ENCODE measurements around the gene U2AF1L4.
A peak's percentile ranks its signal among the peaks of the same experiment; 100 is the strongest.

Gene U2AF1L4

DNA sequence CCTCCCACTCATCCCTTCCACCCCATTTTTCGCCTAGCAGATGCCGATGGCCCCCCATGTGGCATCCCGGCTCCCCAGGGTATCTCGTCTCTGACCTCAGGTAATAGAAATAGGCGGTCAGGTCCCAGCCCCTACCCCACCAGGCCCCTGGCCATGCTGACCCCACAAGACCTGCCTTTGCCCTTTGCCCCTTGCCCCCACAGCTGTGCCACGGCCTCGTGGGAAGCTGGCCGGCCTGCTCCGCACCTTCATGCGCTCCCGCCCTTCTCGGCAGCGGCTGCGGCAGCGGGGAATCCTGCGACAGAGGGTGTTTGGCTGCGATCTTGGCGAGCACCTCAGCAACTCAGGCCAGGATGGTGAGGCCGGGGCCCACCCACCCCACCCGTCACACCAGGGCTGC, 35.5 kb upstream of the U2AF1L4 start:
- TF ChIP-seq, protein P1, sequence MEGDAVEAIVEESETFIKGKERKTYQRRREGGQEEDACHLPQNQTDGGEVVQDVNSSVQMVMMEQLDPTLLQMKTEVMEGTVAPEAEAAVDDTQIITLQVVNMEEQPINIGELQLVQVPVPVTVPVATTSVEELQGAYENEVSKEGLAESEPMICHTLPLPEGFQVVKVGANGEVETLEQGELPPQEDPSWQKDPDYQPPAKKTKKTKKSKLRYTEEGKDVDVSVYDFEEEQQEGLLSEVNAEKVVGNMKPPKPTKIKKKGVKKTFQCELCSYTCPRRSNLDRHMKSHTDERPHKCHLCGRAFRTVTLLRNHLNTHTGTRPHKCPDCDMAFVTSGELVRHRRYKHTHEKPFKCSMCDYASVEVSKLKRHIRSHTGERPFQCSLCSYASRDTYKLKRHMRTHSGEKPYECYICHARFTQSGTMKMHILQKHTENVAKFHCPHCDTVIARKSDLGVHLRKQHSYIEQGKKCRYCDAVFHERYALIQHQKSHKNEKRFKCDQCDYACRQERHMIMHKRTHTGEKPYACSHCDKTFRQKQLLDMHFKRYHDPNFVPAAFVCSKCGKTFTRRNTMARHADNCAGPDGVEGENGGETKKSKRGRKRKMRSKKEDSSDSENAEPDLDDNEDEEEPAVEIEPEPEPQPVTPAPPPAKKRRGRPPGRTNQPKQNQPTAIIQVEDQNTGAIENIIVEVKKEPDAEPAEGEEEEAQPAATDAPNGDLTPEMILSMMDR (IDR thresholded peaks at IDR 0.05; ENCODE audit: poor library complexity, severe bottlenecking) = no peak
- Histone ChIP-seq H3K27ac (ENCODE audit: poor library complexity, severe bottlenecking) (no peak overlapping the region), H3K9me3 (ENCODE audit: severe bottlenecking) (no peaks in the 10 kb centered on the region), H3K4me3 (ENCODE audit: severe bottlenecking) (no peak overlapping the region), H3K4me1 (ENCODE audit: insufficient read depth, poor library complexity, severe bottlenecking) (no peaks in the 10 kb centered on the region), H3K36me3 (ENCODE audit: low read depth) (no peaks in the 10 kb centered on the region), H3K27me3 (ENCODE audit: insufficient read depth, poor library complexity, severe bottlenecking) (no peaks in the 10 kb centered on the region)
- DNase-seq (ENCODE audit: low spot score) (no peak), ATAC-seq (ENCODE audit: low read depth) (no peak)

DNA sequence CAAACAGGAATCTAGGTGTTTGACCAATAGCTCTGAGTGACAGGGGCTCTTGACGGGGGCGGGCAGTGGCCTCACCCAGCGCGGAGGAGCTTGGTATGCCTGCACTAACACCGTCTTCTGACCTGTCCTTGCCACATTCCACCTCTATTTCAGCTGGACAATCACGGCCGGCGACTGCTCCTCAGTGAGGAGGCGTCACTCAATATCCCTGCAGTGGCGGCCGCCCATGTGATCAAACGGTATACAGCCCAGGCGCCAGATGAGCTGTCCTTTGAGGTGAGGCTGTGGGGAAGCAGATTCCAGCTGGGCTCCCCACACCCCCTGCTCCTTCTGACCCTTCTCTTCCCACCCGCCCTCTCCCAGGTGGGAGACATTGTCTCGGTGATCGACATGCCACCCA, 34.8 kb upstream of the U2AF1L4 start:
- Histone ChIP-seq H3K27ac (ENCODE audit: poor library complexity, severe bottlenecking) (no peak overlapping the region), H3K4me1 (ENCODE audit: insufficient read depth, poor library complexity, severe bottlenecking) (no peaks in the 10 kb centered on the region), H3K36me3 (ENCODE audit: low read depth) (no peaks in the 10 kb centered on the region), H3K4me3 (ENCODE audit: severe bottlenecking) (no peak overlapping the region), H3K27me3 (ENCODE audit: insufficient read depth, poor library complexity, severe bottlenecking) (no peaks in the 10 kb centered on the region), H3K9me3 (ENCODE audit: severe bottlenecking) (no peaks in the 10 kb centered on the region)
- no peak for DNase-seq (ENCODE audit: low spot score)
- TF ChIP-seq, protein P1 (IDR thresholded peaks at IDR 0.05; ENCODE audit: poor library complexity, severe bottlenecking) = no peak
- ATAC-seq (ENCODE audit: low read depth) = no peak

DNA sequence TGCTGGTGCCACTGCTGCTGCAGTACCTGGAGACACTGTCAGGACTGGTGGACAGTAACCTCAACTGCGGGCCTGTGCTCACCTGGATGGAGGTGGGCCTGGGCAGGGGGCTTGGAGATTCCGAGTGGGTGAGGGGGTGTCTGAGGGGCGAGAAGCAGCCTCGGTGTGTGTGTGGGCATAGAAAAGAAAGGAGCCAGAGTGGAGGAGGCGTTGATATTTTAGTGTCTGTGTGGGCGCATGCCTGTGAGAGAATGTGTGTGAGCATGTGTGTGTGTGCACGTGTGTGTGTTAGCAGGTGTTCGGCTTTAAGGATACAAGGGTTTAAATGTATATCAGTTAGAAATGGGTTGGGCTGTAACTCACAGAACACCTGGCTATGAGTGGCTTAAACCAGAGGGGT, 33.8 kb upstream of the U2AF1L4 start:
- Histone ChIP-seq H3K27ac (ENCODE audit: poor library complexity, severe bottlenecking) (no peak overlapping the region), H3K27me3 (ENCODE audit: insufficient read depth, poor library complexity, severe bottlenecking) (no peaks in the 10 kb centered on the region), H3K9me3 (ENCODE audit: severe bottlenecking) (no peaks in the 10 kb centered on the region), H3K4me1 (ENCODE audit: insufficient read depth, poor library complexity, severe bottlenecking) (peaks cover 3% of the 10 kb centered on the region), H3K4me3 (ENCODE audit: severe bottlenecking) (no peak overlapping the region), H3K36me3 (ENCODE audit: low read depth) (no peaks in the 10 kb centered on the region)
- TF ChIP-seq, protein P1 (IDR thresholded peaks at IDR 0.05; ENCODE audit: poor library complexity, severe bottlenecking) = no peak
- no peak for ATAC-seq (ENCODE audit: low read depth)
- no peak for DNase-seq (ENCODE audit: low spot score)

DNA sequence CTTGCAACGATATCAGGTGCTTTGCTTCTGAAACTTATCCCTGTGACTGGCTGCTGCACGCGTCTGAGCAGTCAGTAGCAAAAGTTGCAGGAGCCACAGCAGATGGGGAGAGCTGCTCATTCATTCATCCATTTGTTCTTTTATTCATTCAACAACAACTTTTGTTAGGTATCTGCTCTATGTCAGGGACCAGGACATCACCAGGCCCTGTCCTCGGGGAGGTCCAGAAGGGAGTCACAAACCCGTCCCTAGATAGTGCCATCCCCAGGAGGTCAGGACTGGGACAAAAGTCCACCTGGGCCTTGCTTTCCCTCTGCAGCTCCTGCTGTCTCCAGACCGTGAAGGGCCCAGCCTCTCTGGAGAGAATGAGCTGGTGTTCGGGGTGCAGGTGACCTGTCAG, 32.7 kb upstream of the U2AF1L4 start:
- Histone ChIP-seq H3K4me3 (ENCODE audit: severe bottlenecking) (no peak overlapping the region), H3K27me3 (ENCODE audit: insufficient read depth, poor library complexity, severe bottlenecking) (no peaks in the 10 kb centered on the region), H3K9me3 (ENCODE audit: severe bottlenecking) (no peaks in the 10 kb centered on the region), H3K36me3 (ENCODE audit: low read depth) (no peaks in the 10 kb centered on the region), H3K4me1 (ENCODE audit: insufficient read depth, poor library complexity, severe bottlenecking) (peaks cover 3% of the 10 kb centered on the region), H3K27ac (ENCODE audit: poor library complexity, severe bottlenecking) (no peak overlapping the region)
- no peak for ATAC-seq (ENCODE audit: low read depth)
- TF ChIP-seq, protein P1 (IDR thresholded peaks at IDR 0.05; ENCODE audit: poor library complexity, severe bottlenecking) = no peak
- no peak for DNase-seq (ENCODE audit: low spot score)

DNA sequence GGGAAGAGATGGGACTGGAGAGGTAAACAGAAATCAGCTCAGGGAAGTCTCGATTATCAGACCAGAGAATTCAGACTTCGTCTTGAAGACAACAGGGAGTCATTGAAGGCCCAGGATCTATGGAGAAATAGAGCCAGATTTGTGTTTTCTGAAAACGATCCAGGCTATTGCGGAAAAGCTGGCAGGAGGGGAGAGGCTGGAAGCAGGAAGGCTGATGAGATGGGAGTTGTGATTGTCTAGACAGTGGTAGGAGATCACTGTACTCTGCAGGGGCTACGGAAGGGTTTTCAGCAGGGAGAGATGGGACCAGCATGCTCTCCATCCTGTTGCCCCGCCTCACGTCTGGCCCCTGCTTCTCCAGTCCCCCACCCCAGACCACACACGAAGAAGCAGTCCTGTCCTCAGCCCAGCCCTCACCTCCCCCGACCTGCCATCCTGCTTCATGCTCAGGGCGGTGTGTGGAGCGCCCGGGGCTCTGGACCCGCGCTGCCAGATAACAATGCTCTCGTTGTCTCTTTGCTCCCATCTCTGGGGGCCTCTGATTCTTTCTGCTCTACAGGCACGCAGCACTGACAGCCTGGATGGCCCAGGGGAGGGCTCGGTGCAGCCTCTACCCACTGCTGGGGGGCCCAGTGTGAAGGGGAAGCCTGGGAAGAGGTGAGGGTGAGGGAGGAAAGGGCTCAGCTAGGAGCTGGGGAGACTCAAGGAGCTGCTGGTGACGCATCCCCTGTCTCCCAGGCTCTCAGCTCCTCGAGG, 32.0 kb upstream of the U2AF1L4 start:
- peaks cover 3% of the 10 kb centered on the region for H3K4me1 ChIP-seq (ENCODE audit: insufficient read depth, poor library complexity, severe bottlenecking)
- no peaks in the 10 kb centered on the region for H3K9me3 ChIP-seq (ENCODE audit: severe bottlenecking)
- DNase-seq (ENCODE audit: low spot score) (peak; percentile 50), ATAC-seq (ENCODE audit: low read depth) (no peak)
- TF ChIP-seq, protein P1 (IDR thresholded peaks at IDR 0.05; ENCODE audit: poor library complexity, severe bottlenecking) = no peak
- no peaks in the 10 kb centered on the region for H3K27me3 ChIP-seq (ENCODE audit: insufficient read depth, poor library complexity, severe bottlenecking)
- H3K4me3 ChIP-seq (ENCODE audit: severe bottlenecking) = no peak overlapping the region
- no peaks in the 10 kb centered on the region for H3K36me3 ChIP-seq (ENCODE audit: low read depth)
- no peak overlapping the region for H3K27ac ChIP-seq (ENCODE audit: poor library complexity, severe bottlenecking)
